Adrenal gland (tissue), 12 donors: Measurements from ENCODE around the gene SPRED2. TPM values are rescaled to one million over a fixed set of nuclear protein-coding genes. Genes with fewer than 3 reads are reported as not detected.

Source experiments
- DNase-seq, 7 donors: peaks; one replicate each; pipeline ENCODE4 v3.0.0-alpha.2; 2019 to 2020
- H3K27ac ChIP-seq, 5 donors: fragments of 200-600 bp; sonication (generic) in 4 of 5; 1 replicate in 3 of 5; 2 replicates in 2 of 5; pipeline versions ENCODE4 v1.5.1 to v1.8.0; 2016 to 2020; ENCODE audit warnings: mild to moderate bottlenecking in 1 of 5
- H3K27me3 ChIP-seq: fragments of 200-600 bp; 2 replicates; pipeline ENCODE4 v1.8.0; 2021
- H3K36me3 ChIP-seq, 2 donors: fragments of 200-600 bp; replicated peaks in 1 of 2; 1 replicate in 1 of 2; 2 replicates in 1 of 2; pipeline versions ENCODE4 v1.5.1 to v1.8.0; 2018 to 2022
- H3K4me1 ChIP-seq, 2 donors: fragments of 200-600 bp; replicated peaks in 1 of 2; 1 replicate in 1 of 2; 2 replicates in 1 of 2; pipeline versions ENCODE4 v1.5.1 to v1.8.0; 2018 to 2021
- H3K4me3 ChIP-seq, 4 donors: fragments of 200-600 bp; sonication (generic) in 3 of 4; one replicate each; pipeline ENCODE4 v1.5.1; 2016 to 2018
- H3K9me3 ChIP-seq, 3 donors: fragments of 200-600 bp; sonication (generic) in 1 of 3; replicated peaks in 1 of 3; 1 replicate in 2 of 3; 2 replicates in 1 of 3; pipeline versions ENCODE4 v1.5.1 to v1.8.0; 2016 to 2021
- CTCF ChIP-seq, 6 experiments: fragments of 450-650 bp in 4 of 6; fragments of 200-600 bp in 2 of 6; sonication (generic) in 1 of 6; IDR thresholded peaks; 1 replicate in 5 of 6; 2 replicates in 1 of 6; pipeline versions ENCODE4 v1.5.1 to v1.8.0; 2016 to 2021; ENCODE audit warnings: antibody characterized with exemption in 6 of 6, mild to moderate bottlenecking in 2 of 6, moderate library complexity in 1 of 6
- POLR2A ChIP-seq, 2 donors: fragments of 450-650 bp; IDR thresholded peaks; one replicate each; pipeline ENCODE4 v1.6.1; 2017; ENCODE audit warnings: antibody characterized with exemption in 2 of 2, mild to moderate bottlenecking in 2 of 2, moderate library complexity in 1 of 2
- WGBS, 4 donors: extraction: QIAGEN DNeasy Blood & Tissue Kit in 2 of 4; methylation state at CpG; one replicate each; pipeline versions ENCODE4 v1.1.5 to v1.1.7; 2013 to 2017; 5-methylcytosine and 5-hydroxymethylcytosine counted together
- intact Hi-C, 2 donors: fragments of 100-400 bp; cut with DNase I; formaldehyde crosslinking; loops; one replicate each; pipeline versions ENCODE4 v1.14.1 to v1.15.0; 2022 to 2023
- polyA plus RNA-seq, 3 donors: library from polyadenylated mRNA; stranded (reverse); fragments of 200-250 nt in 2 of 3; fragments of 350-450 nt in 1 of 3; fragmentation: Illumina TruSeq in 1 of 3; extraction: RNeasy Lipid Tissue Mini Kit (QIAGEN cat#74804) in 1 of 3; gene quantifications; one replicate each; pipeline ENCODE4 v1.2.3, GENCODE V29; 2013 to 2014
- total RNA-seq, 9 donors: library from RNA; depleted of rRNA in 4 of 9; stranded (reverse); fragments of >200 nt in 4 of 9; fragments of 120-200 nt in 1 of 9; fragmentation: NEBNext Ultra II Directional in 1 of 9; extraction: Animal tissue kit (Norgen Biotek cat#: 25700) in 1 of 9; gene quantifications; one replicate each; pipeline versions ENCODE4 v1.1.0 to v1.2.4, GENCODE V29; 2013 to 2023
- donor health status: healthy with polysubstance abuse.
- donor health status: Bipolar disorder and iron deficiency.
- donor health status: DM: yes; HTN: yes; CAD: no.
- donor health status: DM: no; HTN: no; CAD: no.
- donor health status: DM: no; HTN: no; CAD: no.
- donor health status: DM: yes; HTN: yes; CAD: no.

The SPRED2 gene
- total and polyA plus RNA-seq, 12 donors = 5.2 to 28.4 (median 16.0) TPM

- peaks cover 0 to 9% of the 10 kb centered on the region in 2 donors for H3K4me1 ChIP-seq
- intact Hi-C loops = no loop called here
- WGBS, 4 donors = 58 to 72% (median 64%) methylated on average over 7 of the region's 7 CpGs
- H3K36me3 ChIP-seq = no peaks in the 10 kb centered on the region
- TF ChIP-seq POLR2A (IDR thresholded peaks at IDR 0.05) (no peak), CTCF (IDR thresholded peaks at IDR 0.05) (no peak)
- H3K27ac ChIP-seq = peak overlapping the region in 1 of 5 donors; percentile 15
- H3K9me3 ChIP-seq = no peaks in the 10 kb centered on the region
- DNase-seq = peak in 6 of 7 donors; percentile 3 to 61 (median 42)
- no peaks in the 10 kb centered on the region for H3K27me3 ChIP-seq
- no peak overlapping the region for H3K4me3 ChIP-seq
Measured at GRCh38 chr2:65331336-65332025, 100.9 kb downstream of the SPRED2 start.

GRCh38 chr2:65329525-65329924, 102.9 kb downstream of the SPRED2 start:
- H3K4me3 ChIP-seq = no peak overlapping the region
- TF ChIP-seq CTCF (IDR thresholded peaks at IDR 0.05) (no peak), POLR2A (IDR thresholded peaks at IDR 0.05) (no peak)
- intact Hi-C loops = no loop called here
- DNase-seq = no peak
- 70 to 80% (median 75%) methylated on average over 5 of the region's 5 CpGs for WGBS, 4 donors
- H3K27me3 ChIP-seq = no peaks in the 10 kb centered on the region
- no peak overlapping the region for H3K27ac ChIP-seq
- H3K4me1 ChIP-seq = peaks cover 0 to 9% of the 10 kb centered on the region in 2 donors
- H3K36me3 ChIP-seq = no peaks in the 10 kb centered on the region
- no peaks in the 10 kb centered on the region for H3K9me3 ChIP-seq

GRCh38 chr2:65326276-65326675, 106.1 kb downstream of the SPRED2 start:
- no peak for TF ChIP-seq CTCF (IDR thresholded peaks at IDR 0.05)
- TF ChIP-seq POLR2A (IDR thresholded peaks at IDR 0.05) = no peak
- H3K27ac ChIP-seq = no peak overlapping the region
- no peak for DNase-seq
- no peaks in the 10 kb centered on the region for H3K36me3 ChIP-seq
- H3K27me3 ChIP-seq = no peaks in the 10 kb centered on the region
- peaks cover 0 to 3% of the 10 kb centered on the region in 2 donors for H3K4me1 ChIP-seq
- WGBS, 4 donors = 95 to 97% (median 96%) methylated on average over 4 of the region's 4 CpGs
- intact Hi-C loops = no loop called here
- H3K4me3 ChIP-seq = no peak overlapping the region
- no peaks in the 10 kb centered on the region for H3K9me3 ChIP-seq

- no peak overlapping the region for H3K27ac ChIP-seq
- H3K9me3 ChIP-seq = no peaks in the 10 kb centered on the region
- intact Hi-C loops = no loop called here
- H3K27me3 ChIP-seq = no peaks in the 10 kb centered on the region
- H3K4me3 ChIP-seq = no peak overlapping the region
- WGBS, 4 donors = 84 to 93% (median 91%) methylated on average over 2 of the region's 2 CpGs
- no peaks in the 10 kb centered on the region for H3K36me3 ChIP-seq
- peaks cover 4 to 8% of the 10 kb centered on the region in 2 donors for H3K4me1 ChIP-seq
- no peak for DNase-seq
- TF ChIP-seq POLR2A (IDR thresholded peaks at IDR 0.05) = no peak
Measured at GRCh38 chr2:65325066-65325465, 107.3 kb downstream of the SPRED2 start.

- Histone ChIP-seq H3K4me1 (peaks cover 10 to 13% of the 10 kb centered on the region in 2 donors), H3K27ac (peak overlapping the region in 4 of 5 donors; percentile 51 to 90 (median 74)), H3K36me3 (peaks cover 0 to 6% of the 10 kb centered on the region in 2 donors), H3K27me3 (no peaks in the 10 kb centered on the region), H3K9me3 (no peaks in the 10 kb centered on the region), H3K4me3 (no peak overlapping the region)
- DNase-seq = no peak
- intact Hi-C loops = no loop called here
- TF ChIP-seq CTCF (IDR thresholded peaks at IDR 0.05) (no peak), POLR2A (IDR thresholded peaks at IDR 0.05) (no peak)
- 93 to 100% (median 96%) methylated on average over 1 to 2 of the region's 2 CpGs; no CpG with 5 or more reads in 1 of the 4 donors for WGBS, 4 donors
Measured at GRCh38 chr2:65320946-65321345, 111.5 kb downstream of the SPRED2 start.
